Upper lobe of left lung (tissue), 6 donors: ENCODE measurements around the gene LMO3. TPM values are rescaled to one million over a fixed set of nuclear protein-coding genes. Genes with fewer than 3 reads are reported as not detected.
A peak's percentile ranks its signal among the peaks of the same experiment; 100 is the strongest.

ENCODE experiments used
- ATAC-seq, 2 donors: fragments of 200-7000 bp; cut with Tn5 transposase; one replicate each; pipeline ENCODE4 v1.9.1; 2022; ENCODE audit warnings: mild to moderate bottlenecking in 2 of 2, moderate library complexity in 2 of 2; ENCODE audit not compliant: low FRiP score in 2 of 2
- DNase-seq, 2 donors: peaks; one replicate each; pipeline ENCODE4 v3.0.0-alpha.2; 2019 to 2020
- H3K27ac ChIP-seq, 4 donors: fragments of 200-600 bp; sonication (generic); one replicate each; pipeline ENCODE4 v1.5.1; 2016 to 2019
- H3K27me3 ChIP-seq, 4 donors: fragments of 200-600 bp; sonication (generic); one replicate each; pipeline ENCODE4 v1.5.1; 2017 to 2019
- H3K36me3 ChIP-seq, 4 donors: fragments of 200-600 bp; sonication (generic); one replicate each; pipeline ENCODE4 v1.5.1; 2016 to 2019
- H3K4me1 ChIP-seq, 4 donors: fragments of 200-600 bp; sonication (generic); one replicate each; pipeline ENCODE4 v1.5.1; 2018 to 2019
- H3K4me3 ChIP-seq, 4 donors: fragments of 200-600 bp; sonication (generic); one replicate each; pipeline ENCODE4 v1.5.1; 2017 to 2019; ENCODE audit warnings: mild to moderate bottlenecking in 2 of 4, moderate library complexity in 1 of 4
- H3K9me3 ChIP-seq, 4 donors: fragments of 200-600 bp; sonication (generic); one replicate each; pipeline ENCODE4 v1.5.1; 2018 to 2019
- EP300 ChIP-seq, 4 donors: sonication (generic); formaldehyde crosslinking; IDR thresholded peaks; one replicate each; pipeline ENCODE4 v1.5.1; 2017; ENCODE audit warnings: antibody characterized with exemption in 4 of 4, control low read depth in 2 of 4
- POLR2A ChIP-seq, 4 donors: fragments of 450-650 bp; IDR thresholded peaks; one replicate each; pipeline ENCODE4 v1.5.1; 2016 to 2017; ENCODE audit warnings: antibody characterized with exemption in 4 of 4, mild to moderate bottlenecking in 2 of 4
- POLR2AphosphoS5 ChIP-seq, 2 donors: sonication (generic); formaldehyde crosslinking; IDR thresholded peaks; one replicate each; pipeline ENCODE4 v1.5.1; 2017; ENCODE audit warnings: antibody characterized with exemption in 2 of 2
- WGBS, 2 donors: methylation state at CpG; one replicate each; pipeline ENCODE4 v1.1.5; 2017 to 2018; 5-methylcytosine and 5-hydroxymethylcytosine counted together
- total RNA-seq, 6 donors: library from RNA; depleted of rRNA in 4 of 6; stranded (reverse); fragments of >200 nt in 4 of 6; gene quantifications; one replicate each; pipeline versions ENCODE4 v1.1.0 to v1.2.1, GENCODE V29; 2016 to 2021
- TF ChIP-seq, protein P1 (sequence below), 6 experiments: fragments of 450-650 bp in 4 of 6; fragments of 200-600 bp in 2 of 6; sonication (generic) in 2 of 6; IDR thresholded peaks; one replicate each; pipeline ENCODE4 v1.5.1; 2016 to 2019; ENCODE audit warnings: antibody characterized with exemption in 6 of 6
- donor health status: DM: no; HTN: no; CAD: no; lungs with moderate emphysema.
- donor health status: DM: no; HTN: yes; CAD: no; lungs with severe emphysema.

The LMO3 gene
- total RNA-seq, 6 donors from 2014 or later = 100 to 372 (median 166) TPM

DNA sequence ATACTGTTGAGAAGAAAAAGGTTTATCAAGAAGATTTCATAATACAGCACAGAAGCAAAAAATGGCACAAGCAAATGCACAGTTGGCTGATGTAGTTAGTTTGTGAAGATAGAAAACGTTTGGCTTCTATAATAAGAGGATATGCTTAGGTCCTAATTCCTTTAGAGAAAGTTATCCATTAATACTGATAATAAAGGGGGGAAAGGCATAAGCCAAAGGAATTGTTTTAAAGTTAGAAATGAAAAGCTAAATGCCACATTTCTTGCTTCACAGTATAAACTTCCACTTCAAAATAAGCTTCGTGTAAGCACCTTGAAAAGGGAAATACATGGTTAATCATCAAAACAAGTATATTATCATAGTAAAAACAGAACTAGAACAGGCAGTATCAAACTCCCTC lies 12.4 kb downstream of the LMO3 start:
- Histone ChIP-seq H3K36me3 (no peaks in the 10 kb centered on the region), H3K9me3 (no peaks in the 10 kb centered on the region), H3K4me3 (no peak overlapping the region), H3K27me3 (no peaks in the 10 kb centered on the region), H3K4me1 (no peaks in the 10 kb centered on the region), H3K27ac (peak overlapping the region in 1 of 4 donors; percentile 0)
- TF ChIP-seq, protein P1, sequence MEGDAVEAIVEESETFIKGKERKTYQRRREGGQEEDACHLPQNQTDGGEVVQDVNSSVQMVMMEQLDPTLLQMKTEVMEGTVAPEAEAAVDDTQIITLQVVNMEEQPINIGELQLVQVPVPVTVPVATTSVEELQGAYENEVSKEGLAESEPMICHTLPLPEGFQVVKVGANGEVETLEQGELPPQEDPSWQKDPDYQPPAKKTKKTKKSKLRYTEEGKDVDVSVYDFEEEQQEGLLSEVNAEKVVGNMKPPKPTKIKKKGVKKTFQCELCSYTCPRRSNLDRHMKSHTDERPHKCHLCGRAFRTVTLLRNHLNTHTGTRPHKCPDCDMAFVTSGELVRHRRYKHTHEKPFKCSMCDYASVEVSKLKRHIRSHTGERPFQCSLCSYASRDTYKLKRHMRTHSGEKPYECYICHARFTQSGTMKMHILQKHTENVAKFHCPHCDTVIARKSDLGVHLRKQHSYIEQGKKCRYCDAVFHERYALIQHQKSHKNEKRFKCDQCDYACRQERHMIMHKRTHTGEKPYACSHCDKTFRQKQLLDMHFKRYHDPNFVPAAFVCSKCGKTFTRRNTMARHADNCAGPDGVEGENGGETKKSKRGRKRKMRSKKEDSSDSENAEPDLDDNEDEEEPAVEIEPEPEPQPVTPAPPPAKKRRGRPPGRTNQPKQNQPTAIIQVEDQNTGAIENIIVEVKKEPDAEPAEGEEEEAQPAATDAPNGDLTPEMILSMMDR (IDR thresholded peaks at IDR 0.05) = no peak
- TF ChIP-seq POLR2AphosphoS5 (IDR thresholded peaks at IDR 0.05) = no peak
- no peak for TF ChIP-seq POLR2A (IDR thresholded peaks at IDR 0.05)
- TF ChIP-seq EP300 (IDR thresholded peaks at IDR 0.05) = no peak
- WGBS, 2 donors = 35% methylated on average over 2 of the region's 2 CpGs
- DNase-seq = no peak
- no peak for ATAC-seq

DNA sequence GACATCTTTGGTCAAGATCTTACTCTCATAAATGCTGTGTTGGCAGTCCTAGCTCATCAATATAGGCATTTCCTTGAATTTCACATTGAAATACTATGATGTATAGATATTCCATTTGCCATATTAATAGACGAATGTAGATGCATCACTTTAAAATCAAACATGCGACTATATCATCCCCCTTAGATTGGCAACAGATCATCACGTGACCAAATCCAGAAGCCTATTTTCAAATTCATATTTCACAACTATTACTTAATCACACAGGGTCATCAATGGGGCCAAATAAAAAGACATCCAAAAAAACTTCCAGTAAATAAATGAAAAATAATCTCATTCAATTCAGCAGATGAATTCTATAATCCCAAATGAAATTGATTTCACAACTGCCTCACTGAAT lies 15.3 kb downstream of the LMO3 start:
- Histone ChIP-seq H3K9me3 (no peaks in the 10 kb centered on the region), H3K27me3 (no peaks in the 10 kb centered on the region), H3K27ac (no peak overlapping the region), H3K36me3 (no peaks in the 10 kb centered on the region), H3K4me1 (peaks cover 0 to 3% (median 0%) of the 10 kb centered on the region in 4 donors), H3K4me3 (no peak overlapping the region)
- WGBS, 2 donors = 89 to 91% methylated on average over 3 of the region's 3 CpGs
- ATAC-seq = no peak
- TF ChIP-seq, protein P1 (IDR thresholded peaks at IDR 0.05) = no peak
- TF ChIP-seq EP300 (IDR thresholded peaks at IDR 0.05) = no peak
- no peak for DNase-seq

DNA sequence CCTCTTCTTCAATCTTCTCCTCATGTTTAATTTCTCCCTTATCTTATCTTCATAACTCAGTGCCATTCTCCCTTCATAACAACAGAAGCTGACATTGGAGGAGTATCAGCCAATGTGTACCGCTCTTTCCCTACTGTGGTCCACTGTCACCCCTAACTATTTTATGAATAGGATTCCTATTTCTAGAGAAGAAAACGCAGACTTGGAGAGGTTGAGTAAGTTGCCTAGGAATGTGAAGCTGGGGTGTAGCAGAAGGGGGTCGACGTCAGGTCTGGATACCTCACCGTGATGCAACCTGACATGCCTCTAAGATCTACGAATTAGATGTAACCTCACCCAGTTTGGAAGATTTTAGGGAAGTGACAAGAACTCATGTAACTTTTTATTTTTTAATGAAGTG lies 17.1 kb downstream of the LMO3 start:
- peaks cover 0 to 3% (median 0%) of the 10 kb centered on the region in 4 donors for H3K4me1 ChIP-seq
- H3K27me3 ChIP-seq = no peaks in the 10 kb centered on the region
- no peak for DNase-seq
- no peak overlapping the region for H3K4me3 ChIP-seq
- TF ChIP-seq POLR2A (IDR thresholded peaks at IDR 0.05) (no peak), EP300 (IDR thresholded peaks at IDR 0.05) (no peak), POLR2AphosphoS5 (IDR thresholded peaks at IDR 0.05) (no peak)
- TF ChIP-seq, protein P1 (IDR thresholded peaks at IDR 0.05) = no peak
- 70 to 81% methylated on average over 6 of the region's 6 CpGs for WGBS, 2 donors
- no peaks in the 10 kb centered on the region for H3K9me3 ChIP-seq
- no peaks in the 10 kb centered on the region for H3K36me3 ChIP-seq
- H3K27ac ChIP-seq = peak overlapping the region in 2 of 4 donors; percentile 24 to 30
- ATAC-seq = no peak

DNA sequence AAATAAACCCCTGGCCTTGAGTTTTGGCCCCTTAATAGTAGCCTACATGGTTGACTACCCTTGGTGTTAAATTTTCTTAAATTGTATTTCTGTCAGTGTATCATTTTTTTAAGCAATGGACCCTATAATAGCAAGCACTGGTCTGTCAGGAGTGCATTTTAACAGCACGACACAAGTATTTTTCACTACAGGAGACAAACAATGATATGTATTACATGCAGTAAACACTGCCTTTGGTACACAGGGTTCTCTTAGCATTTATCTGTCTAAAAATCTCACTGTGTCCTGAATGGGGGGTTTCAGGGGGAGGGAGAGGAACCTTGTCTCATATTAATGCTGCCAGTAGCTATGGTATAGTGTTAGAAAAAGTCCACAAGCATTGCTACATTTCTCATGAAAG lies 18.4 kb downstream of the LMO3 start:
- no peaks in the 10 kb centered on the region for H3K9me3 ChIP-seq
- TF ChIP-seq POLR2AphosphoS5 (IDR thresholded peaks at IDR 0.05) = no peak
- TF ChIP-seq, protein P1 (IDR thresholded peaks at IDR 0.05) = no peak
- no peak for TF ChIP-seq POLR2A (IDR thresholded peaks at IDR 0.05)
- TF ChIP-seq EP300 (IDR thresholded peaks at IDR 0.05) = no peak
- ATAC-seq = no peak
- H3K4me1 ChIP-seq = peaks cover 0 to 4% (median 1%) of the 10 kb centered on the region in 4 donors
- WGBS, 2 donors = 75% methylated on average over 1 of the region's 1 CpG
- H3K27ac ChIP-seq = peak overlapping the region; percentile 5 to 82 (median 42)
- H3K36me3 ChIP-seq = no peaks in the 10 kb centered on the region
- H3K27me3 ChIP-seq = no peaks in the 10 kb centered on the region
- H3K4me3 ChIP-seq = no peak overlapping the region
- DNase-seq = no peak

DNA sequence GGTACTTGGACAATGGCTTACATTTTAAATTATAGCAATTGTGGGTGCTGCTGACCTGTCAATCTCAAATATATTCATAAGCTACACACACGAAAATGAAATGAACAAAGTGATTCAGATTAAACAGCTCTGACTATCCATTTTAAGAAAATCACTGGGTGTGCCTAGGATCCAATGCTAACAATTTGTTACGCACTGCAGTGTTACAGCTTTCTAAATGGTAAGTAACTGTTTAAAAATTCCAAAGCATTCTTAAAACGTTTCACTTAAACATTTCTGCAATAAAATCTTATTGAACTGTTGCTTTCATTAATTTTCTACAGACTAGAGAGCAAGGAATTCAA lies 18.9 kb downstream of the LMO3 start:
- 51 to 61% methylated on average over 3 of the region's 3 CpGs for WGBS, 2 donors
- Histone ChIP-seq H3K4me3 (no peak overlapping the region), H3K9me3 (no peaks in the 10 kb centered on the region), H3K4me1 (peaks cover 0 to 8% (median 1%) of the 10 kb centered on the region in 4 donors), H3K36me3 (no peaks in the 10 kb centered on the region), H3K27me3 (no peaks in the 10 kb centered on the region), H3K27ac (peak overlapping the region; percentile 5 to 82 (median 42))
- ATAC-seq (peak in 1 of 2 donors; percentile 4), DNase-seq (no peak)
- TF ChIP-seq EP300 (IDR thresholded peaks at IDR 0.05) = no peak
- TF ChIP-seq, protein P1 (IDR thresholded peaks at IDR 0.05) = no peak
- TF ChIP-seq POLR2AphosphoS5 (IDR thresholded peaks at IDR 0.05) = no peak
- no peak for TF ChIP-seq POLR2A (IDR thresholded peaks at IDR 0.05)
